HG02840 (cell line): ENCODE data around the gene FOXM1.

ENCODE experiments used
- ATAC-seq: cut with Tn5 transposase; IDR thresholded peaks from one replicate; pipeline ENCODE4 v1.9.1; 2021; ENCODE audit warnings: mild to moderate bottlenecking, moderate library complexity, moderate number of reproducible peaks; ENCODE audit not compliant: unreplicated experiment, low FRiP score

FOXM1 gene

DNA sequence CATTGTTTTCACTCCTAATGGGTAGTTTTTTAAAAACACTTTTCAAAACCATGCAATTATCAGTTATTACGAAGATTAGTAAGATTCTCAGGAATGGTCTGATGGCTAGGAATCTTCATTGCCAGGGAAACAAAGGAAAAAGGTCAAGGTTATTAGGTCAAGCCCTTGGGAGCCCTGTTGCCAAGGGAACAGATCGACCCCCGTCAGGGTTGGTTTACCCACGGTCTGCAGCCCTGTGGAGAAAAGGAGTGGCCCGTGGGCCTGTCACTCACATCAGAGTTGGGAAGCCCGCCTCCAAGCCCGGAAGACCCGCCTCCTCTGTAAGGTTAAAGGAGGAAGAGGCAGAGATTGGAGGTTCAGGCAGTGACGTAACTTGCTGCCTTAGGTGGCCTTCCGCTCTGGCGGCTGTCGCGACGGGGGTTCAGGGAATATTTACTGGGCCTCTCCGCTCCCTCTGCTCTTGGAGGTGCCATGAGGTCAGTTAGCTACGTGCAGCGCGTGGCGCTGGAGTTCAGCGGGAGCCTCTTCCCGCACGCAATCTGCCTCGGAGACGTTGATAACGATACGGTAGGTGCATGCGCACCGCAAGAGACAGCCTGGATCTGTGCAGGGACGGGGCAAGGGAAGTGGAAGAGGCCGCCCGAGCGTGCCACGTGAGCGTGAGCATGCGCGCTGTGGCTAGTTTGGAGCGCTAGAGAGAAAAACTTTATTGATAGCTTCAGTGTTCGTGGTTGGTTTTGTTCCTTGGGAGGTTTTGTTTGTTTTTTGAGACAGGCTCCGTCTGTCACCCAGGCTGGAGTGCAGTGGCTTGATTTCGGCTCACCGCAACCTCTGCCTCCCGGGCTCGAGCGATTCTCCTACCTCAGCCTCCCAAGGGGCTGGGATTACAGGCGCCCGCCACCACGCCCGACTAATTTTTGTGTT lies 64.4 kb downstream of the FOXM1 start, which contains the start of gene ITFG2:
Gene ITFG2, plus strand, starts transcription at position 379 of the 924 bp plus-strand sequence. Its CDS starts 93 bp downstream, at position 472.
- peak; percentile 94 for ATAC-seq

DNA sequence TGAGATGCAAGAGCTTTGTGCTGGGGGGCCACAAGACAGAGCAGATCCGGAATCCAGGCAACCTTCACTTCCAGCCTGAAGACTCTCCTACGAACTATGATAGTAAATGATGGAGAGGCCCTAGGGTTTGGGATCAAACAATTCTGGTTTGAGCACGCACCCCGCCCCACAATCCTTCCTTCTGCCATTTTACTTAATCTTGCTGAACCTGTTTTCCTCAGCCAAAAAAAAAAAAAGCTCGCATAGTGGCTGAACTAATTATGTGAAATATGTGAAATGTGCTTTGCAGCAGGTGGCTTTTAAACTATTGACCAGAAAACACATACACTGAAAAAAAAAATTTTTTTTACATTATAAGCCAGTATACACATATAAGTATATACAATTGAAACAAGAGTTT lies 65.2 kb downstream of the FOXM1 start:
- ATAC-seq, result no peak
